Tongue (tissue), 2 donors: Measurements from ENCODE around the gene MYO5B. TPM values are rescaled to one million over a fixed set of nuclear protein-coding genes. Genes with fewer than 3 reads are reported as not detected.
A peak's percentile ranks its signal among the peaks of the same experiment; 100 is the strongest.
"Not testable (repeated sequence)": the region's sequence is repeated elsewhere in the genome, so short reads cannot be mapped to it uniquely, and the experiment has no call there.

ENCODE experiments used
- DNase-seq: peaks from one replicate; pipeline ENCODE4 v3.0.0-alpha.2; 2015
- total RNA-seq: library from RNA; depleted of rRNA; stranded (reverse); fragments of >200 nt; gene quantifications from one replicate; pipeline ENCODE4 v1.2.3, GENCODE V29; 2014

Gene MYO5B
- total RNA-seq, 1 donor from 2014 or later, result 12.8 TPM

GRCh38 chr18:50099725-50100407, 95.1 kb downstream of the MYO5B start:
- peak; percentile 52 for DNase-seq

- no peak for DNase-seq
Observed at GRCh38 chr18:50097702-50098101, 97.2 kb downstream of the MYO5B start.

GRCh38 chr18:50096766-50097435, 98.0 kb downstream of the MYO5B start:
- no peak for DNase-seq

- DNase-seq, result not testable (repeated sequence)
Observed at GRCh38 chr18:50094786-50095185, 100.2 kb downstream of the MYO5B start.

- DNase-seq, result no peak
Observed at GRCh38 chr18:50094221-50094773, 100.7 kb downstream of the MYO5B start.

- DNase-seq, result no peak
Observed at GRCh38 chr18:50093366-50094064, 101.4 kb downstream of the MYO5B start.

GRCh38 chr18:50092245-50092805, 102.6 kb downstream of the MYO5B start:
- DNase-seq, result peak; percentile 68

- DNase-seq, result peak; percentile 87
Observed at GRCh38 chr18:50091509-50092244, 103.3 kb downstream of the MYO5B start.

GRCh38 chr18:50090370-50091312, 104.3 kb downstream of the MYO5B start:
- DNase-seq, result no peak

GRCh38 chr18:50089702-50090101, 105.2 kb downstream of the MYO5B start:
- no peak for DNase-seq

GRCh38 chr18:50083708-50084107, 111.2 kb downstream of the MYO5B start:
- DNase-seq, result no peak

- no peak for DNase-seq
Observed at GRCh38 chr18:50080932-50081560, 113.9 kb downstream of the MYO5B start.

- DNase-seq, result peak; percentile 89
Observed at GRCh38 chr18:50080316-50080715, 114.6 kb downstream of the MYO5B start.

- DNase-seq, result peak; percentile 88
Observed at GRCh38 chr18:50079571-50080295, 115.2 kb downstream of the MYO5B start.

GRCh38 chr18:50076277-50076676, 118.7 kb downstream of the MYO5B start:
- no peak for DNase-seq

GRCh38 chr18:50075772-50076171, 119.2 kb downstream of the MYO5B start:
- DNase-seq, result peak; percentile 40

GRCh38 chr18:50074404-50074803, 120.5 kb downstream of the MYO5B start:
- DNase-seq, result no peak

GRCh38 chr18:50073319-50073718, 121.6 kb downstream of the MYO5B start:
- peak; percentile 47 for DNase-seq

GRCh38 chr18:50072146-50072545, 122.8 kb downstream of the MYO5B start:
- DNase-seq, result peak; percentile 20
